B cell (primary cell): ENCODE data around the gene RAI1.

Experiments used
- EZH2 ChIP-seq: IDR thresholded peaks from 2 replicates; pipeline ENCODE4 v1.6.1; 2012; ENCODE audit warnings: borderline replicate concordance, low read depth, mild to moderate bottlenecking, moderate library complexity, low read length; ENCODE audit not compliant: insufficient read depth, poor library complexity, severe bottlenecking
- TF ChIP-seq, protein P1 (sequence below): fragments of 200-600 bp; IDR thresholded peaks from one replicate; pipeline ENCODE4 v1.8.0; 2022; ENCODE audit warnings: antibody characterized with exemption, mild to moderate bottlenecking

DNA sequence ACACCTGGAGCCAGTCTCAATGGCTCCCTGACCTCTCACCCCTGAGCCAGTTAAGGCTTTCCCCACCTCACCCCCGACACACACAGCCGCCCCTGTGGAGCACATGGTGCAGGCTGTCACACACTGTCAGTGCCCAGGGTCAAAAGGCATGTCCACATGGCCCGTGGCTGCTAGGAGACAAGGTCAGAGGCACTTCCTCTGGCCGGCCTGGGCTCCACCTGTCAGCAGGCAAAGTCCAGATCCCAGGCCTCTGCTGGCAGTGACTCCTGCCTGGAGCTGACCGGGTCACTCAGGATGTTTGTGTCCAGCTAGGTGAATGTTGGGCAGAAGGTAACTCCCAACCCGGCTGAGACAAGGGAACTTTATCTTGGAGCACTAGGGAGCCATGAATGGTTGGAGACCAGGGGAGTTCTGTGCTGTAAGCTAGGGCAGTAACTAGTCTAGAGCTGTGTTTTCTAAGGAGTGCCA lies 149.5 kb downstream of the RAI1 start:
- TF ChIP-seq, protein P1, sequence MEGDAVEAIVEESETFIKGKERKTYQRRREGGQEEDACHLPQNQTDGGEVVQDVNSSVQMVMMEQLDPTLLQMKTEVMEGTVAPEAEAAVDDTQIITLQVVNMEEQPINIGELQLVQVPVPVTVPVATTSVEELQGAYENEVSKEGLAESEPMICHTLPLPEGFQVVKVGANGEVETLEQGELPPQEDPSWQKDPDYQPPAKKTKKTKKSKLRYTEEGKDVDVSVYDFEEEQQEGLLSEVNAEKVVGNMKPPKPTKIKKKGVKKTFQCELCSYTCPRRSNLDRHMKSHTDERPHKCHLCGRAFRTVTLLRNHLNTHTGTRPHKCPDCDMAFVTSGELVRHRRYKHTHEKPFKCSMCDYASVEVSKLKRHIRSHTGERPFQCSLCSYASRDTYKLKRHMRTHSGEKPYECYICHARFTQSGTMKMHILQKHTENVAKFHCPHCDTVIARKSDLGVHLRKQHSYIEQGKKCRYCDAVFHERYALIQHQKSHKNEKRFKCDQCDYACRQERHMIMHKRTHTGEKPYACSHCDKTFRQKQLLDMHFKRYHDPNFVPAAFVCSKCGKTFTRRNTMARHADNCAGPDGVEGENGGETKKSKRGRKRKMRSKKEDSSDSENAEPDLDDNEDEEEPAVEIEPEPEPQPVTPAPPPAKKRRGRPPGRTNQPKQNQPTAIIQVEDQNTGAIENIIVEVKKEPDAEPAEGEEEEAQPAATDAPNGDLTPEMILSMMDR, result no peak
- no peak for TF ChIP-seq EZH2
